ENCODE results near the gene PNISR. TPM values are rescaled to one million over a fixed set of nuclear protein-coding genes. Genes with fewer than 3 reads are reported as not detected.

PNISR gene
- total RNA-seq, 1 experiment from 2014 or later = 134 TPM

GRCh38 chr6:99424022-99424421, 1.1 kb downstream of the PNISR start:
- Mint-ChIP-seq H3K9me3 (no peaks in the 10 kb centered on the region; a peak in 2 of 5 replicates), H3K4me1 (peaks cover 48 to 61% of the 10 kb centered on the region in 2 experiments)
- no peak overlapping the region for H3K56ac ChIP-seq (ENCODE audit: insufficient read length, low read depth, low read length)

More at GRCh38 chr6:99424022-99424421, 1.1 kb downstream of the PNISR start:
- Histone ChIP-seq H4K8ac (replicated peaks; ENCODE audit: insufficient read length, low read depth, low read length) (no peak overlapping the region), H3K4me1 (ENCODE audit: insufficient read depth, low read length) (no peaks in the 10 kb centered on the region), H2BK15ac (ENCODE audit: low read depth, low read length) (no peak overlapping the region), H3K23ac (ENCODE audit: insufficient read length, low read depth, low read length) (no peak overlapping the region), H3K18ac (ENCODE audit: insufficient read length, low read depth, low read length) (no peak overlapping the region), H3T11ph (ENCODE audit: low read length) (no peak overlapping the region), H2BK20ac (ENCODE audit: low read depth, low read length, poor library complexity, severe bottlenecking) (no peak overlapping the region), H3K4ac (ENCODE audit: low read depth, low read length) (no peak overlapping the region), H3K23me2 (ENCODE audit: insufficient read length, low read depth, low read length, poor library complexity, severe bottlenecking) (peaks cover 4% of the 10 kb centered on the region), H4K91ac (ENCODE audit: insufficient read length, low read depth, low read length) (no peak overlapping the region), H2AFZ (ENCODE audit: low read length) (no peak overlapping the region), H3K9me3 (ENCODE audit: control insufficient read depth, low read depth, low read length) (no peaks in the 10 kb centered on the region), H3K14ac (ENCODE audit: insufficient read depth, low read length) (no peak overlapping the region), H3K27me3 (ENCODE audit: insufficient read depth, low read length) (no peaks in the 10 kb centered on the region), H2BK12ac (ENCODE audit: insufficient read length, low read depth, low read length) (no peak overlapping the region), H3K9ac (ENCODE audit: extremely low read depth, insufficient read length, low read length) (peak overlapping the region; percentile 94), H2BK5ac (ENCODE audit: insufficient read length, low read length) (no peak overlapping the region), H4K5ac (ENCODE audit: insufficient read length, low read depth, low read length) (no peak overlapping the region), H3K27ac (ENCODE audit: insufficient read length, low read depth, low read length) (no peak overlapping the region), H2AK5ac (ENCODE audit: insufficient read length, low read length) (no peak overlapping the region), H3K79me2 (ENCODE audit: insufficient read depth, low read length) (peaks cover 42% of the 10 kb centered on the region; the same call in 1 of the 2 replicates), H4K20me1 (ENCODE audit: control insufficient read depth, insufficient read depth, insufficient read length) (no peaks in the 10 kb centered on the region), H3K79me1 (ENCODE audit: insufficient read depth, low read depth, low read length, poor library complexity, severe bottlenecking) (no peaks in the 10 kb centered on the region), H2BK120ac (ENCODE audit: low read depth, low read length, poor library complexity, severe bottlenecking) (no peak overlapping the region), H3K4me2 (ENCODE audit: insufficient read depth, insufficient read length, low read length) (peak overlapping the region; percentile 87)
- peak overlapping the region; percentile 23 to 72 (median 40); a peak in 3 of 7 replicates for H3K27ac Mint-ChIP-seq
- no CpG with 5 or more reads among the region's 5 CpGs for WGBS (ENCODE audit: extremely low coverage, insufficient read length, low lambda C conversion rate)
- no peaks in the 10 kb centered on the region for H3K27me3 Mint-ChIP-seq (ENCODE audit: low read depth)
- peak overlapping the region; percentile 95 to 99 for H3K4me3 Mint-ChIP-seq
- H3K36me3 Mint-ChIP-seq (ENCODE audit: insufficient read depth in 1 of 3, low read depth in 3 of 3) = peaks cover 13 to 27% (median 26%) of the 10 kb centered on the region in 3 experiments; a peak in 6 of 7 replicates
- TF ChIP-seq CTCF (conservative IDR thresholded peaks at IDR 0.05) = no peak
- no peak for DNase-seq

Measured in H9 (cell line).